HepG2 (cell line): ENCODE measurements around the gene EIF5A. TPM values are rescaled to one million over a fixed set of nuclear protein-coding genes. Genes with fewer than 3 reads are reported as not detected.

Source experiments
- CEBPB ChIP-seq: IDR thresholded peaks from 2 replicates; pipeline ENCODE4 v1.6.1; 2011; ENCODE audit warnings: low read depth, low read length, improper control_type of control experiment, borderline replicate concordance
- GATAD2A ChIP-seq: IDR thresholded peaks from 2 replicates; pipeline ENCODE4 v1.6.1; 2016
- HNRNPL ChIP-seq: fragments of 200-400 bp; formaldehyde crosslinking; IDR thresholded peaks from 2 replicates; pipeline ENCODE4 v1.6.1; 2017; ENCODE audit warnings: mild to moderate bottlenecking, low read depth, low read length
- LCORL ChIP-seq, 2 experiments: fragments of 450-650 bp in 1 of 2; sonication (generic) in 1 of 2; formaldehyde crosslinking in 1 of 2; IDR thresholded peaks; 2 replicates each; pipeline versions ENCODE4 v1.5.0 to v1.6.1; 2017 to 2020; ENCODE audit warnings: antibody characterized with exemption in 1 of 2, missing genetic modification reagents in 1 of 2
- MIER2 ChIP-seq: IDR thresholded peaks from 2 replicates; pipeline ENCODE4 v1.6.1; 2016; ENCODE audit warnings: missing biosample characterization, missing genetic modification reagents
- PHB2 ChIP-seq: fragments of 450-650 bp; IDR thresholded peaks from 2 replicates; pipeline ENCODE4 v1.6.1; 2018; ENCODE audit not compliant: partially characterized antibody
- SIX4 ChIP-seq: sonication (generic); formaldehyde crosslinking; IDR thresholded peaks from 2 replicates; pipeline ENCODE4 v1.4.0; 2020; ENCODE audit warnings: missing genetic modification reagents
- SOX6 ChIP-seq, 2 experiments: fragments of 450-650 bp in 1 of 2; sonication (generic) in 1 of 2; formaldehyde crosslinking in 1 of 2; IDR thresholded peaks; 2 replicates each; pipeline versions ENCODE4 v1.4.0 to v1.6.1; 2017 to 2020; ENCODE audit warnings: antibody characterized with exemption in 1 of 2, mild to moderate bottlenecking in 1 of 2, missing genetic modification reagents in 1 of 2
- TOE1 ChIP-seq: sonication (generic); formaldehyde crosslinking; IDR thresholded peaks from 2 replicates; pipeline ENCODE4 v1.4.0; 2020; ENCODE audit warnings: mild to moderate bottlenecking, missing genetic modification reagents
- YEATS2 ChIP-seq: sonication (generic); formaldehyde crosslinking; IDR thresholded peaks from 2 replicates; pipeline ENCODE4 v1.4.0; 2020; ENCODE audit warnings: missing genetic modification reagents, borderline replicate concordance
- ZNF496 ChIP-seq: sonication (generic); formaldehyde crosslinking; IDR thresholded peaks from 2 replicates; pipeline ENCODE4 v1.8.1; 2023; ENCODE audit warnings: mild to moderate bottlenecking, moderate library complexity, missing genetic modification reagents; ENCODE audit not compliant: insufficient replicate concordance
- ZNF574 ChIP-seq: sonication (generic); formaldehyde crosslinking; IDR thresholded peaks from 2 replicates; pipeline ENCODE4 v1.4.0; 2020; ENCODE audit warnings: missing genetic modification reagents
- ZNF615 ChIP-seq: sonication (generic); formaldehyde crosslinking; IDR thresholded peaks from 2 replicates; pipeline ENCODE4 v1.5.0; 2020; ENCODE audit warnings: mild to moderate bottlenecking, missing genetic modification reagents, borderline replicate concordance
- ZNF788 ChIP-seq: sonication (generic); formaldehyde crosslinking; IDR thresholded peaks from 2 replicates; pipeline ENCODE4 v1.5.0; 2020; ENCODE audit warnings: mild to moderate bottlenecking, missing genetic modification reagents, borderline replicate concordance
- ZSCAN21 ChIP-seq: sonication (generic); formaldehyde crosslinking; IDR thresholded peaks from 2 replicates; pipeline ENCODE4 v1.8.0; 2022; ENCODE audit warnings: mild to moderate bottlenecking, missing genetic modification reagents, moderate library complexity, borderline replicate concordance
- polyA plus RNA-seq, 8 experiments: library from polyadenylated mRNA; depleted of rRNA in 3 of 8; stranded (reverse) in 7 of 8; unstranded in 1 of 8; fragments of >200 nt; fragmentation: Illumina TruSeq in 4 of 8; extraction: Trizol in 4 of 8; gene quantifications; 2 replicates each; pipeline versions ENCODE4 v1.2.1 to v1.2.3, GENCODE V29; 2011 to 2016; ENCODE audit warnings: low read depth in 4 of 8, missing spikeins in 1 of 8, mixed read lengths in 1 of 8; ENCODE audit not compliant: insufficient read depth in 1 of 8
- total RNA-seq, 5 experiments: library from RNA; depleted of rRNA; stranded (reverse); fragments of >200 nt; fragmentation: Illumina TruSeq; extraction: Trizol; gene quantifications; 2 replicates each; pipeline ENCODE4 v1.2.3, GENCODE V29; 2016; ENCODE audit warnings: low read depth in 1 of 5
- TF ChIP-seq, protein P1 (sequence below): sonication (generic); formaldehyde crosslinking; IDR thresholded peaks from 2 replicates; pipeline ENCODE4 v1.8.0; 2022; ENCODE audit warnings: mild to moderate bottlenecking, missing genetic modification reagents
- TF ChIP-seq, protein P2 (sequence below): sonication (generic); formaldehyde crosslinking; IDR thresholded peaks from 2 replicates; pipeline ENCODE4 v1.5.0; 2020; ENCODE audit warnings: mild to moderate bottlenecking, missing genetic modification reagents, moderate library complexity
- TF ChIP-seq, protein P3 (sequence below): sonication (generic); formaldehyde crosslinking; IDR thresholded peaks from 2 replicates; pipeline ENCODE4 v1.9.0; 2021; ENCODE audit warnings: missing genetic modification reagents, borderline replicate concordance
- TF ChIP-seq, protein P4 (sequence below): sonication (generic); formaldehyde crosslinking; IDR thresholded peaks from 2 replicates; pipeline ENCODE4 v1.4.0; 2020; ENCODE audit warnings: missing genetic modification reagents

Gene EIF5A
- total and polyA plus RNA-seq, 2 of the 13 experiments (the other 11 are each of a cell fraction or from before 2014, with no cell fraction given) = 319 to 337 TPM

DNA sequence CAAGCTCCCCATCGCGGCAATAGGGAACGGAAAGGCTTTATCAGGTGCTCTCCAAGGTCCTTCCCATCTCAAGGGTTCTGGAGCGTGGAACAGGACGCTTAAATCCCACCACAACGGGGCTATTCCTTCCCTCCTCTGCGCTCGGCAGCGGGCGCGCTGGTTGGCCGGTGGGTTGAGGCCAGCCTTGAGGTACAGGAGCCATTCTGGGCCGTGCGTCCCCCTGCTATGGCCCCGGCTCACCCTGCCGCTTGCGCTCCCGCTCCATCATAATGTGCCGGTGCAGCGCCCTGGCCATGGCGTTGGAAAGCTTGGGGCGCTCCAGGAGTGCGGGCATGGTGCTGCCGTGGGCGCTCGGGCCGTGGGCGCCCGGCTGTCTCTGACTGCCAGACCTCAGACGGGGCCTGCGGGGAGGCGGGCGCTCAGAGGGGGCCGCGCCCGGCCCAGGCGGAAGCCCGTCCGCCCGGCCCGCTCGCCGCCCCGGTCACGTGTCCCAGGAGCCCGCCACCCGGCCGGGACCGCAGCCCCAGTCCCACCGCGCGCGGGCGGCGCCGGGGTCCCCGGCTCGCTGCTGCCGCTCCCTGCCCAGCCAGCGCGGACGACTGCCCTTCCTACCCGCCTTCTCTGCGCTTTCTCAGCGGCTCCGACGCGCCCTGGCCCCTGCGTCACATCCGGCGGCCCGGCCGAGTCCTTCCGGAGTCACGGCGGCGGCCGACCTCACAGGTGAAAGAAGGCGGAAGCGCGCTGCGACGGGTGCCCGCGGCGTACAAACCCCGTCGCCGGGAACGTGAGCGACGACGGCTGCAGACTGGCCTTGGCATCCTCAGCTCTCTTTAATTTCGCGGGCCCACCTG lies 7.5 kb downstream of the EIF5A start, which contains the start of gene GPS2 (continued):
- TF ChIP-seq SOX6 (IDR thresholded peaks at IDR 0.05) (no peak), SOX6 (CRISPR knock-in tag; IDR thresholded peaks at IDR 0.05) (no peak), ZSCAN21 (peak; percentile 82; the same call in 1 of the 2 replicates), SIX4 (CRISPR knock-in tag) (0 out of 2 replicates have a peak, but pooled peaks have one; percentile 38), LCORL (IDR thresholded peaks at IDR 0.05) (no peak), LCORL (CRISPR knock-in tag; IDR thresholded peaks at IDR 0.05) (no peak), GATAD2A (CRISPR knock-in tag) (peak; percentile 36; the same call in 1 of the 2 replicates), TOE1 (CRISPR knock-in tag) (no peak), ZNF788 (CRISPR knock-in tag) (peak; percentile 87; the same call in 1 of the 2 replicates), PHB2 (no peak), MIER2 (CRISPR knock-in tag) (peak; percentile 86), ZNF496 (CRISPR knock-in tag) (no peak), HNRNPL (no peak), YEATS2 (CRISPR knock-in tag) (peak; percentile 89), ZNF574 (CRISPR knock-in tag) (peak; percentile 97), CEBPB (no peak), ZNF615 (no peak)
- TF ChIP-seq, protein P1, sequence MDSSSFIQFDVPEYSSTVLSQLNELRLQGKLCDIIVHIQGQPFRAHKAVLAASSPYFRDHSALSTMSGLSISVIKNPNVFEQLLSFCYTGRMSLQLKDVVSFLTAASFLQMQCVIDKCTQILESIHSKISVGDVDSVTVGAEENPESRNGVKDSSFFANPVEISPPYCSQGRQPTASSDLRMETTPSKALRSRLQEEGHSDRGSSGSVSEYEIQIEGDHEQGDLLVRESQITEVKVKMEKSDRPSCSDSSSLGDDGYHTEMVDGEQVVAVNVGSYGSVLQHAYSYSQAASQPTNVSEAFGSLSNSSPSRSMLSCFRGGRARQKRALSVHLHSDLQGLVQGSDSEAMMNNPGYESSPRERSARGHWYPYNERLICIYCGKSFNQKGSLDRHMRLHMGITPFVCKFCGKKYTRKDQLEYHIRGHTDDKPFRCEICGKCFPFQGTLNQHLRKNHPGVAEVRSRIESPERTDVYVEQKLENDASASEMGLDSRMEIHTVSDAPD (CRISPR knock-in tag) = 0 out of 2 replicates have a peak, but pooled peaks have one; percentile 47
- TF ChIP-seq, protein P2, sequence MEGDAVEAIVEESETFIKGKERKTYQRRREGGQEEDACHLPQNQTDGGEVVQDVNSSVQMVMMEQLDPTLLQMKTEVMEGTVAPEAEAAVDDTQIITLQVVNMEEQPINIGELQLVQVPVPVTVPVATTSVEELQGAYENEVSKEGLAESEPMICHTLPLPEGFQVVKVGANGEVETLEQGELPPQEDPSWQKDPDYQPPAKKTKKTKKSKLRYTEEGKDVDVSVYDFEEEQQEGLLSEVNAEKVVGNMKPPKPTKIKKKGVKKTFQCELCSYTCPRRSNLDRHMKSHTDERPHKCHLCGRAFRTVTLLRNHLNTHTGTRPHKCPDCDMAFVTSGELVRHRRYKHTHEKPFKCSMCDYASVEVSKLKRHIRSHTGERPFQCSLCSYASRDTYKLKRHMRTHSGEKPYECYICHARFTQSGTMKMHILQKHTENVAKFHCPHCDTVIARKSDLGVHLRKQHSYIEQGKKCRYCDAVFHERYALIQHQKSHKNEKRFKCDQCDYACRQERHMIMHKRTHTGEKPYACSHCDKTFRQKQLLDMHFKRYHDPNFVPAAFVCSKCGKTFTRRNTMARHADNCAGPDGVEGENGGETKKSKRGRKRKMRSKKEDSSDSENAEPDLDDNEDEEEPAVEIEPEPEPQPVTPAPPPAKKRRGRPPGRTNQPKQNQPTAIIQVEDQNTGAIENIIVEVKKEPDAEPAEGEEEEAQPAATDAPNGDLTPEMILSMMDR = peak; percentile 26
- TF ChIP-seq, protein P3, sequence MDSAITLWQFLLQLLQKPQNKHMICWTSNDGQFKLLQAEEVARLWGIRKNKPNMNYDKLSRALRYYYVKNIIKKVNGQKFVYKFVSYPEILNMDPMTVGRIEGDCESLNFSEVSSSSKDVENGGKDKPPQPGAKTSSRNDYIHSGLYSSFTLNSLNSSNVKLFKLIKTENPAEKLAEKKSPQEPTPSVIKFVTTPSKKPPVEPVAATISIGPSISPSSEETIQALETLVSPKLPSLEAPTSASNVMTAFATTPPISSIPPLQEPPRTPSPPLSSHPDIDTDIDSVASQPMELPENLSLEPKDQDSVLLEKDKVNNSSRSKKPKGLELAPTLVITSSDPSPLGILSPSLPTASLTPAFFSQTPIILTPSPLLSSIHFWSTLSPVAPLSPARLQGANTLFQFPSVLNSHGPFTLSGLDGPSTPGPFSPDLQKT = no peak
- TF ChIP-seq, protein P4, sequence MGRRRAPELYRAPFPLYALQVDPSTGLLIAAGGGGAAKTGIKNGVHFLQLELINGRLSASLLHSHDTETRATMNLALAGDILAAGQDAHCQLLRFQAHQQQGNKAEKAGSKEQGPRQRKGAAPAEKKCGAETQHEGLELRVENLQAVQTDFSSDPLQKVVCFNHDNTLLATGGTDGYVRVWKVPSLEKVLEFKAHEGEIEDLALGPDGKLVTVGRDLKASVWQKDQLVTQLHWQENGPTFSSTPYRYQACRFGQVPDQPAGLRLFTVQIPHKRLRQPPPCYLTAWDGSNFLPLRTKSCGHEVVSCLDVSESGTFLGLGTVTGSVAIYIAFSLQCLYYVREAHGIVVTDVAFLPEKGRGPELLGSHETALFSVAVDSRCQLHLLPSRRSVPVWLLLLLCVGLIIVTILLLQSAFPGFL = 0 out of 2 replicates have a peak, but pooled peaks have one; percentile 73
